ENCODE measurements around the gene KPNA2.

Gene KPNA2

GRCh38 chr17:68096111-68096510 is 60.6 kb downstream of the KPNA2 start:
- Histone ChIP-seq H2AFZ (ENCODE audit: low read length) (no peak overlapping the region), H4K20me1 (ENCODE audit: insufficient read depth, low read length, poor library complexity, severe bottlenecking) (no peaks in the 10 kb centered on the region), H3K4me1 (ENCODE audit: insufficient read depth, low read length, poor library complexity, severe bottlenecking) (peaks cover 22% of the 10 kb centered on the region), H3K4me2 (ENCODE audit: low read depth, low read length, poor library complexity, severe bottlenecking) (no peak overlapping the region), H3K4me3 (ENCODE audit: low read length, poor library complexity, severe bottlenecking) (no peak overlapping the region), H3K9me2 (replicated peaks; ENCODE audit: low read depth, low read length) (no peaks in the 10 kb centered on the region), H3F3A (ENCODE audit: low read depth) (no peaks in the 10 kb centered on the region), H3K27me3 (ENCODE audit: insufficient read depth, low read length, poor library complexity, severe bottlenecking) (no peaks in the 10 kb centered on the region), H3K36me3 (ENCODE audit: insufficient read depth, low read length) (no peaks in the 10 kb centered on the region), H3K9me3 (ENCODE audit: insufficient read depth, low read depth, low read length) (no peaks in the 10 kb centered on the region), H3K9ac (ENCODE audit: low read depth, low read length, poor library complexity, severe bottlenecking) (no peak overlapping the region), H3K79me2 (ENCODE audit: insufficient read depth, low read length) (peaks cover 5% of the 10 kb centered on the region; the same call in 1 of the 2 replicates)
- TF ChIP-seq CTCF (conservative IDR thresholded peaks at IDR 0.05; ENCODE audit: low read length) (no peak), EZH2phosphoT487 (IDR thresholded peaks at IDR 0.05; ENCODE audit: borderline replicate concordance) (no peak)

Measured in Loucy (cell line).